ENCODE data around the gene B4GALT3.
A peak's percentile ranks its signal among the peaks of the same experiment; 100 is the strongest.

Gene B4GALT3

GRCh38 chr1:161163793-161164192, 13.5 kb downstream of the B4GALT3 start:
- DNase-seq (ENCODE audit: low spot score in 2 of 2) (no peak), ATAC-seq (replicated peaks; ENCODE audit: extremely low read depth, poor library complexity, severe bottlenecking) (no peak)
- Mint-ChIP-seq H3K27ac (ENCODE audit: low read depth) (no peak overlapping the region), H3K27me3 (no peaks in the 10 kb centered on the region), H3K4me3 (peak overlapping the region; percentile 3), H3K4me1 (peaks cover 63% of the 10 kb centered on the region), H3K9me3 (no peaks in the 10 kb centered on the region), H3K36me3 (ENCODE audit: insufficient read depth) (peaks cover 24% of the 10 kb centered on the region)

GRCh38 chr1:161162806-161163205, 14.5 kb downstream of the B4GALT3 start:
- Mint-ChIP-seq H3K27ac (ENCODE audit: low read depth) (no peak overlapping the region), H3K4me3 (no peak overlapping the region), H3K27me3 (no peaks in the 10 kb centered on the region), H3K4me1 (peaks cover 67% of the 10 kb centered on the region), H3K9me3 (no peaks in the 10 kb centered on the region), H3K36me3 (ENCODE audit: insufficient read depth) (peaks cover 32% of the 10 kb centered on the region)
- DNase-seq (ENCODE audit: low spot score in 2 of 2): no peak
- no peak for ATAC-seq (replicated peaks; ENCODE audit: extremely low read depth, poor library complexity, severe bottlenecking)

GRCh38 chr1:161162052-161162451, 15.3 kb downstream of the B4GALT3 start:
- Mint-ChIP-seq H3K9me3 (no peaks in the 10 kb centered on the region), H3K4me1 (peaks cover 66% of the 10 kb centered on the region), H3K27me3 (no peaks in the 10 kb centered on the region), H3K4me3 (no peak overlapping the region), H3K27ac (ENCODE audit: low read depth) (no peak overlapping the region), H3K36me3 (ENCODE audit: insufficient read depth) (peaks cover 36% of the 10 kb centered on the region)
- ATAC-seq (replicated peaks; ENCODE audit: extremely low read depth, poor library complexity, severe bottlenecking) (no peak), DNase-seq (ENCODE audit: low spot score in 2 of 2) (no peak)

- H3K4me3 Mint-ChIP-seq: peak overlapping the region; percentile 92
- H3K9me3 Mint-ChIP-seq: no peaks in the 10 kb centered on the region
- DNase-seq (ENCODE audit: low spot score in 2 of 2) (no peak), ATAC-seq (replicated peaks; ENCODE audit: extremely low read depth, poor library complexity, severe bottlenecking) (no peak)
- H3K36me3 Mint-ChIP-seq (ENCODE audit: insufficient read depth): peaks cover 40% of the 10 kb centered on the region
- peak overlapping the region; percentile 38 for H3K27ac Mint-ChIP-seq (ENCODE audit: low read depth)
- no peaks in the 10 kb centered on the region for H3K27me3 Mint-ChIP-seq
- peaks cover 62% of the 10 kb centered on the region for H3K4me1 Mint-ChIP-seq
Observed at GRCh38 chr1:161161652-161162051, 15.7 kb downstream of the B4GALT3 start.

- Mint-ChIP-seq H3K9me3 (no peaks in the 10 kb centered on the region), H3K36me3 (ENCODE audit: insufficient read depth) (peaks cover 33% of the 10 kb centered on the region), H3K4me3 (peak overlapping the region; percentile 92), H3K27ac (ENCODE audit: low read depth) (no peak overlapping the region), H3K27me3 (no peaks in the 10 kb centered on the region), H3K4me1 (peaks cover 54% of the 10 kb centered on the region)
- no peak for ATAC-seq (replicated peaks; ENCODE audit: extremely low read depth, poor library complexity, severe bottlenecking)
- no peak for DNase-seq (ENCODE audit: low spot score in 2 of 2)
Observed at GRCh38 chr1:161160671-161161145, 16.6 kb downstream of the B4GALT3 start.

- ATAC-seq (replicated peaks; ENCODE audit: extremely low read depth, poor library complexity, severe bottlenecking): no peak
- Mint-ChIP-seq H3K27ac (ENCODE audit: low read depth) (peak overlapping the region; percentile 95), H3K4me3 (peak overlapping the region; percentile 92), H3K9me3 (no peaks in the 10 kb centered on the region), H3K27me3 (no peaks in the 10 kb centered on the region), H3K4me1 (peaks cover 54% of the 10 kb centered on the region), H3K36me3 (ENCODE audit: insufficient read depth) (peaks cover 33% of the 10 kb centered on the region)
- no peak for DNase-seq (ENCODE audit: low spot score in 2 of 2)
Observed at GRCh38 chr1:161159913-161160243, 17.4 kb downstream of the B4GALT3 start.

GRCh38 chr1:161159087-161159912, 18.0 kb downstream of the B4GALT3 start, which contains the start of gene USP21:
TSS of gene USP21 (plus strand) at chr1:161159500. CDS start at chr1:161160641, 1,141 bp downstream.
- Mint-ChIP-seq H3K27ac (ENCODE audit: low read depth) (peak within 1 kb of the TSS; percentile 95), H3K9me3 (no peaks in the 10 kb centered on the region), H3K27me3 (no peaks in the 10 kb centered on the region), H3K4me3 (peak within 1 kb of the TSS; percentile 92), H3K4me1 (peaks cover 60% of the 10 kb centered on the region), H3K36me3 (ENCODE audit: insufficient read depth) (peaks cover 34% of the 10 kb centered on the region)
- ATAC-seq (replicated peaks; ENCODE audit: extremely low read depth, poor library complexity, severe bottlenecking) (peak; percentile 84), DNase-seq (ENCODE audit: low spot score in 2 of 2) (peak; percentile 88 to 94)

GRCh38 chr1:161158316-161159010, 18.8 kb downstream of the B4GALT3 start:
- ATAC-seq (replicated peaks; ENCODE audit: extremely low read depth, poor library complexity, severe bottlenecking) (no peak), DNase-seq (ENCODE audit: low spot score in 2 of 2) (no peak)
- peaks cover 57% of the 10 kb centered on the region for H3K4me1 Mint-ChIP-seq
- H3K9me3 Mint-ChIP-seq: no peaks in the 10 kb centered on the region
- H3K27ac Mint-ChIP-seq (ENCODE audit: low read depth): peak overlapping the region; percentile 95
- H3K27me3 Mint-ChIP-seq: no peaks in the 10 kb centered on the region
- H3K36me3 Mint-ChIP-seq (ENCODE audit: insufficient read depth): peaks cover 39% of the 10 kb centered on the region
- H3K4me3 Mint-ChIP-seq: peak overlapping the region; percentile 92

- no peak for ATAC-seq (replicated peaks; ENCODE audit: extremely low read depth, poor library complexity, severe bottlenecking)
- no peak for DNase-seq (ENCODE audit: low spot score in 2 of 2)
- no peaks in the 10 kb centered on the region for H3K27me3 Mint-ChIP-seq
- H3K36me3 Mint-ChIP-seq (ENCODE audit: insufficient read depth): peaks cover 38% of the 10 kb centered on the region
- peak overlapping the region; percentile 92 for H3K4me3 Mint-ChIP-seq
- H3K4me1 Mint-ChIP-seq: peaks cover 54% of the 10 kb centered on the region
- no peaks in the 10 kb centered on the region for H3K9me3 Mint-ChIP-seq
- H3K27ac Mint-ChIP-seq (ENCODE audit: low read depth): peak overlapping the region; percentile 95
Observed at GRCh38 chr1:161157867-161158266, 19.4 kb downstream of the B4GALT3 start.

GRCh38 chr1:161153682-161154337, 23.5 kb downstream of the B4GALT3 start, which contains the start of gene UFC1:
TSS of gene UFC1 (plus strand) at chr1:161153978. CDS start at chr1:161153998, 20 bp downstream.
- no peaks in the 10 kb centered on the region for H3K9me3 Mint-ChIP-seq
- H3K27ac Mint-ChIP-seq (ENCODE audit: low read depth): peak within 1 kb of the TSS; percentile 99

GRCh38 chr1:161153176-161153575, 24.1 kb downstream of the B4GALT3 start:
- DNase-seq (ENCODE audit: low spot score in 2 of 2): no peak
- peaks cover 24% of the 10 kb centered on the region for H3K36me3 Mint-ChIP-seq (ENCODE audit: insufficient read depth)
- H3K27me3 Mint-ChIP-seq: no peaks in the 10 kb centered on the region
- no peaks in the 10 kb centered on the region for H3K9me3 Mint-ChIP-seq
- peaks cover 22% of the 10 kb centered on the region for H3K4me1 Mint-ChIP-seq
- H3K27ac Mint-ChIP-seq (ENCODE audit: low read depth): peak overlapping the region; percentile 99
- peak; percentile 4 for ATAC-seq (replicated peaks; ENCODE audit: extremely low read depth, poor library complexity, severe bottlenecking)
- peak overlapping the region; percentile 92 for H3K4me3 Mint-ChIP-seq

More at GRCh38 chr1:161153682-161154337, 23.5 kb downstream of the B4GALT3 start, which contains the start of gene UFC1:
- DNase-seq (ENCODE audit: low spot score in 2 of 2) (peak; percentile 70 to 82), ATAC-seq (replicated peaks; ENCODE audit: extremely low read depth, poor library complexity, severe bottlenecking) (peak; percentile 92)
- H3K4me3 Mint-ChIP-seq: peak within 1 kb of the TSS; percentile 92
- peaks cover 29% of the 10 kb centered on the region for H3K4me1 Mint-ChIP-seq
- peaks cover 30% of the 10 kb centered on the region for H3K36me3 Mint-ChIP-seq (ENCODE audit: insufficient read depth)
- no peaks in the 10 kb centered on the region for H3K27me3 Mint-ChIP-seq

- peaks cover 1% of the 10 kb centered on the region for H3K36me3 Mint-ChIP-seq (ENCODE audit: insufficient read depth)
- H3K4me3 Mint-ChIP-seq: no peak overlapping the region
- no peak for DNase-seq (ENCODE audit: low spot score in 2 of 2)
- H3K27ac Mint-ChIP-seq (ENCODE audit: low read depth): no peak overlapping the region
- H3K27me3 Mint-ChIP-seq: no peaks in the 10 kb centered on the region
- ATAC-seq (replicated peaks; ENCODE audit: extremely low read depth, poor library complexity, severe bottlenecking): no peak
- H3K9me3 Mint-ChIP-seq: no peaks in the 10 kb centered on the region
- no peaks in the 10 kb centered on the region for H3K4me1 Mint-ChIP-seq
Observed at GRCh38 chr1:161145832-161146231, 31.5 kb downstream of the B4GALT3 start.
